ENCODE measurements around the gene ANKRD22.

ANKRD22 gene

GRCh38 chr10:88833723-88834122 is 17.9 kb downstream of the ANKRD22 start:
- DNase-seq, result no peak

GRCh38 chr10:88833156-88833555 is 18.5 kb downstream of the ANKRD22 start:
- no peak for DNase-seq

GRCh38 chr10:88832376-88832775 is 19.3 kb downstream of the ANKRD22 start:
- no peak for DNase-seq

GRCh38 chr10:88831709-88832108 is 19.9 kb downstream of the ANKRD22 start:
- DNase-seq, result no peak

GRCh38 chr10:88830643-88831268 is 20.9 kb downstream of the ANKRD22 start:
- no peak for DNase-seq

GRCh38 chr10:88828310-88828709 is 23.3 kb downstream of the ANKRD22 start:
- DNase-seq, result no peak

- DNase-seq, result no peak
Observed at GRCh38 chr10:88827671-88828070, 24.0 kb downstream of the ANKRD22 start.

GRCh38 chr10:88826388-88826787 is 25.3 kb downstream of the ANKRD22 start:
- DNase-seq, result no peak

GRCh38 chr10:88820748-88821401 is 30.8 kb downstream of the ANKRD22 start:
- no peak for DNase-seq

GRCh38 chr10:88819290-88819689 is 32.4 kb downstream of the ANKRD22 start:
- no peak for DNase-seq

GRCh38 chr10:88813200-88813599 is 38.4 kb downstream of the ANKRD22 start:
- no peak for DNase-seq

GRCh38 chr10:88810196-88810961 is 41.3 kb downstream of the ANKRD22 start:
- no peak for DNase-seq

- no peak for DNase-seq
Observed at GRCh38 chr10:88809621-88810020, 42.0 kb downstream of the ANKRD22 start.

GRCh38 chr10:88805924-88806323 is 45.7 kb downstream of the ANKRD22 start:
- DNase-seq, result no peak

GRCh38 chr10:88805361-88805760 is 46.3 kb downstream of the ANKRD22 start:
- no peak for DNase-seq

- no peak for DNase-seq
Observed at GRCh38 chr10:88804083-88804812, 47.4 kb downstream of the ANKRD22 start.

GRCh38 chr10:88803641-88804040 is 48.0 kb downstream of the ANKRD22 start:
- DNase-seq, result no peak

- no peak for DNase-seq
Observed at GRCh38 chr10:88802523-88803285, 48.9 kb downstream of the ANKRD22 start, which contains the start of gene LIPM. TSS of gene LIPM (plus strand) at chr10:88802730. CDS start at chr10:88802897, 167 bp downstream.

GRCh38 chr10:88800152-88801125 is 51.2 kb downstream of the ANKRD22 start:
- DNase-seq, result peak; percentile 24

- no peak for DNase-seq
Observed at GRCh38 chr10:88794731-88795130, 56.9 kb downstream of the ANKRD22 start.

- DNase-seq, result no peak
Observed at GRCh38 chr10:88793712-88794299, 57.8 kb downstream of the ANKRD22 start.

Measured in DMS 273 treated with DMSO at 0.1 percent for 48 hours (cell line).